ENCODE results near the gene ZNF829. TPM values are rescaled to one million over a fixed set of nuclear protein-coding genes. Genes with fewer than 3 reads are reported as not detected.

The ZNF829 gene
- total RNA-seq, 4 donors from 2014 or later = 2.5 to 5.4 (median 4.1) TPM

DNA sequence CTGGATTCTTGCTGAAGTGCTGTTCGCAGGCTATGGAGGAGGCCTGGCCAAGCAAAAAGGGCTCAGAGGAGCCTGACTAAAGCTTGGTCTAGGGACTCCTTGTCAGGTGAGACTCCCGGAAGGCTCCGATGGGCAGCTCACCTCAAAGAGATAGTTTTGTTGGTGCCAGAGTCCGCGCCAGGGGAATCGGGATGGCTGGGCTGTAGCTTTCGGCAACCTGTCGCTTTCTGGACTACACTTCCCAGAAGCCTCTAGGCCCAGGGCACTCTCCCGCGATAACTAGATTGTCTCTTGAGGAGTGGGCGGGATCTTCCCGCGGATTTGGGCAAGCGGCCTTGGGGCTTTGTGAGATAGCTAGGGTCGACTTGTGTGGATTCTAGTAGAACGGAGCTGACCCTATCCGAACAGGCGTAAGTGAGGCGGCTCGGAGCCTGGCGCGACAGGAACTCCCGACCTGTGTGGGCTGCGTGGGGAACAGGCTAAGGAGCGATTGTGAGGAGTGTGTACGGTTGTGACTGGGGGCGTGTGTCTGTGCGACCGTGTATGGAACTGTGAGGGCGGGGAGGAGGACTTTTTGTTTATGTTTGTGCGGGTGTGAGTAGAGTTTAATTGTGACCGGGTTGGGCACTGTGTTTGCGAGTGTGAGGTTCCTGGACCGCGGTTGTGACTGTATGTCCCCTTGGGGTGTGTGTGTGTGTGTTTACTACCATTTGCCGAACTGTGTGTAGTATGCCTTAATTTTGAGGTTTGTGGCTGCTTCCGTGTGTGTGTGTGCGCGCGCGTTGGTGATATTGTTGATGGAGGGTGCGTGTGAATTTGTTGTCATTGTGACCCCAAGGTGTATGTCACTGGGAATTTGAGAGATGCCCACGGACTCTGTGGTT, 65.3 kb downstream of the ZNF829 start, which contains the start of gene ZNF345:
TSS of gene ZNF345 (plus strand) at position 318 of the 884 bp plus-strand sequence. CDS start 25,955 bp downstream, outside the sequence.
- H3K9me3 ChIP-seq = peaks cover 0 to 8% (median 4%) of the 10 kb centered on the region in 4 donors
- WGBS = under 1% methylated on average over 36 of the region's 43 CpGs
- peaks cover 12 to 28% (median 23%) of the 10 kb centered on the region in 4 donors for H3K4me1 ChIP-seq
- peak within 1 kb of the TSS; percentile 82 to 94 (median 88) for H3K27ac ChIP-seq (replicated peaks in 1 of 4)
- peaks cover 0 to 44% (median 20%) of the 10 kb centered on the region in 4 donors for H3K36me3 ChIP-seq
- intact Hi-C loops (cut with DNase I) = loop anchor here (5.0 to 10.0 kb wide), 2 partner anchors 66 to 166 kb away; partner anchors contain the start of genes ZNF567, ZNF568 and ZNF829
- DNase-seq (ENCODE audit: extremely low spot score) = peak; percentile 96
- peak within 1 kb of the TSS; percentile 66 to 95 (median 76) for H3K4me3 ChIP-seq
- no peaks in the 10 kb centered on the region for H3K27me3 ChIP-seq
- no peak for TF ChIP-seq CTCF (IDR thresholded peaks at IDR 0.05)
- peak; percentile 4 for TF ChIP-seq POLR2A (IDR thresholded peaks at IDR 0.05; ENCODE audit: low read depth)
- no peak for TF ChIP-seq EP300 (IDR thresholded peaks at IDR 0.05)
- TF ChIP-seq POLR2AphosphoS5 (IDR thresholded peaks at IDR 0.05) = peak; percentile 62 to 87

GRCh38 chr19:36849701-36850558, 66.2 kb downstream of the ZNF829 start:
- Histone ChIP-seq H3K9me3 (peaks cover 0 to 5% (median 2%) of the 10 kb centered on the region in 4 donors), H3K4me1 (peaks cover 12 to 28% (median 23%) of the 10 kb centered on the region in 4 donors), H3K27ac (replicated peaks in 1 of 4) (peak overlapping the region; percentile 82 to 94 (median 88)), H3K36me3 (peaks cover 0 to 39% (median 14%) of the 10 kb centered on the region in 4 donors), H3K4me3 (peak overlapping the region; percentile 66 to 95 (median 76)), H3K27me3 (no peaks in the 10 kb centered on the region)
- WGBS = 0% methylated on average over 32 of the region's 36 CpGs
- intact Hi-C loops (cut with DNase I) = loop anchor here (5.0 to 10.0 kb wide), 2 partner anchors 67 to 165 kb away; partner anchors contain the start of genes ZNF567, ZNF568 and ZNF829
- peak; percentile 95 for DNase-seq (ENCODE audit: extremely low spot score)
- TF ChIP-seq CTCF (IDR thresholded peaks at IDR 0.05) (no peak), POLR2AphosphoS5 (IDR thresholded peaks at IDR 0.05) (peak; percentile 76 to 78)

DNA sequence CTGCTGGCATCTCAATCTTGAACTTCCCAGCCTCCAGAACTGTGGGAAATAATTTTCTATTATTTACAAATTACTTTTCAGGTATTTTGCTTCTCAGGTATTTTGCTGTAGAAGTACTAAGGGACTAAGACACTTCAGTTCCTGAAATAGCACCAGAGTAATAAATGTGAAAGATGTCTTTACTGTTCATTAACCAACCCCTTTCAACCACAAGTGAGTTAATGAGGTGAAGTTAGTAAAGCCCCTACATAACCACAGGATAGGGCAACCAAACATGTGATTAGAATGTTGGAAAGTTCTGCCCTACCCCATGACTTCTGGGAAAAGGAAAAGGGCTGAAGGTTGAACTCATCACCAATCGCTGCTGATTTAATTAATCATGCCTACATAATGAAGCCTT, 68.1 kb downstream of the ZNF829 start:
- DNase-seq (ENCODE audit: extremely low spot score) = no peak
- Histone ChIP-seq H3K4me3 (no peak overlapping the region), H3K27me3 (no peaks in the 10 kb centered on the region), H3K36me3 (peaks cover 0 to 36% (median 17%) of the 10 kb centered on the region in 4 donors), H3K4me1 (peaks cover 12 to 28% (median 23%) of the 10 kb centered on the region in 4 donors), H3K27ac (replicated peaks in 1 of 4) (no peak overlapping the region), H3K9me3 (no peaks in the 10 kb centered on the region)
- 80% methylated on average over 1 of the region's 1 CpG for WGBS
- intact Hi-C loops (cut with DNase I) = no loop called here
- TF ChIP-seq EP300 (IDR thresholded peaks at IDR 0.05) = no peak
- TF ChIP-seq POLR2A (IDR thresholded peaks at IDR 0.05; ENCODE audit: low read depth) = no peak
- TF ChIP-seq CTCF (IDR thresholded peaks at IDR 0.05) = no peak
- no peak for TF ChIP-seq POLR2AphosphoS5 (IDR thresholded peaks at IDR 0.05)

DNA sequence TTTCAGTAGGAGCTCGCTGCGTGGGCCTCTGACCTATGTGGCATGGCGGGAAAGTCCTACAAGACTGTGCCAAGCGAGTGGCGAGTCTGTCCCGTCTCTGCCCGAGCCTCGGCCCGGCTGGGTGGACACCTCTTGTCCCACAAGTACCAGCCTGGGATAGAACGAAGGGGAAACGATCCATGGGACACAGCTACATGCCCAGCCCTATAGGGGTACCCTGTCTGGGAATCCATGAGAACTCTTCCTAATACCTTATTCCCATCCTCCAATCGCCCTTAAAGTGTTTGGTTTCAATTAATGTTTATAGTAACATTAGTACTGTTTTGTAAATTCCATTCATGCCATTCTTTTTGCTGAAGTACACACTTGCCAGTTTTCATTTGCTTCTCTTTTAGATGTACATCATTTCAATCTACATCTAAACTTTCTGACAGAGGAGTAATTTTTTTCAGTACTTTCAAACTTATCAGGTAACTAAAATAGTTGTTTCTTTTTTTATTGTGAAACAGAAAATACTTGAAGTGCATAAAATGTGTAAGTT, 77.2 kb downstream of the ZNF829 start:
- Histone ChIP-seq H3K27ac (replicated peaks in 1 of 4) (peak overlapping the region; percentile 85 to 90 (median 88)), H3K4me1 (peaks cover 19 to 25% (median 19%) of the 10 kb centered on the region in 4 donors), H3K27me3 (no peaks in the 10 kb centered on the region), H3K36me3 (peaks cover 2 to 34% (median 19%) of the 10 kb centered on the region in 4 donors), H3K4me3 (peak overlapping the region; percentile 62 to 88 (median 80)), H3K9me3 (peaks cover 0 to 29% (median 22%) of the 10 kb centered on the region in 4 donors)
- DNase-seq (ENCODE audit: extremely low spot score) = no peak
- intact Hi-C loops (cut with DNase I) = loop anchor here (5.0 kb wide), 2 partner anchors 42 to 67 kb away; partner anchors contain the start of gene ZNF850
- 7% methylated on average over 4 of the region's 12 CpGs for WGBS
- TF ChIP-seq POLR2AphosphoS5 (IDR thresholded peaks at IDR 0.05) = no peak
- no peak for TF ChIP-seq CTCF (IDR thresholded peaks at IDR 0.05)
- no peak for TF ChIP-seq EP300 (IDR thresholded peaks at IDR 0.05)
- TF ChIP-seq POLR2A (IDR thresholded peaks at IDR 0.05; ENCODE audit: low read depth) = no peak
